Stimulated activated CD4-positive, alpha-beta T cell treated with anti-CD3 and anti-CD28 coated beads, Interleukin-4, amount 100 ng/mL, for 1 hour (primary cell): ENCODE results near the gene SNRPD3.
A peak's percentile ranks its signal among the peaks of the same experiment; 100 is the strongest.
"Not testable (repeated sequence)": the region's sequence is repeated elsewhere in the genome, so short reads cannot be mapped to it uniquely, and the experiment has no call there.

Experiments
- DNase-seq: peaks from one replicate; pipeline ENCODE4 v3.0.0-alpha.2; 2020

Gene SNRPD3

GRCh38 chr22:24593559-24593835 lies 37.7 kb downstream of the SNRPD3 start:
- not testable (repeated sequence) for DNase-seq

GRCh38 chr22:24593836-24594568 lies 38.2 kb downstream of the SNRPD3 start:
- DNase-seq: no peak

DNA sequence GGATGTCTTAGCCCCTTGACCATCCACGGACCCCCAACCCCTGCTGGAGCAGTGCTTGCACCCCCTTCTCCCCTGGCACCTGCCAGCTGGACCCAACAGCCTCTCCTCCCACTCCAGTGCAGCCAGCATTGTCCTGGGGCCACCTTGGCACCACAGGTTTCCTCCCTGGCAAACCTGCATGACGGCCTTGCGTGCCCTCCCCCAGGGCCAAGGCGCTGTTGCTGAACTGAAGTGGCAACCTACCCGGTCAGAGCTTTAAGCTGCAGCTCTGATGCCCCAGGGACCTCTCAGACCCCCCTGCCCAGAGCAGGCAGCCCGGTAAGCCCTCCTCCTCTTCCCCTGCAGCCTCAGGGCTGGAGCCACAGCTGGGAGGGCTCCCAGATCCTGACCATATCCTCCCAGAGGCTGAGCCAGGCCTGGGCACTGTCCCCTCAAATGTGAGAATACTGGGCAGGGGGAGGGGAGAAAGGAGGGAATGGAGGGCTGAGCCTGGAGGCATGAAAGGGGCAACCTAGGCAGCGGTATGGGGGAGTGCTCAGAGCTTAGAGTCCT lies 38.8 kb downstream of the SNRPD3 start:
- DNase-seq: no peak

GRCh38 chr22:24595228-24595627 lies 39.4 kb downstream of the SNRPD3 start:
- no peak for DNase-seq

DNA sequence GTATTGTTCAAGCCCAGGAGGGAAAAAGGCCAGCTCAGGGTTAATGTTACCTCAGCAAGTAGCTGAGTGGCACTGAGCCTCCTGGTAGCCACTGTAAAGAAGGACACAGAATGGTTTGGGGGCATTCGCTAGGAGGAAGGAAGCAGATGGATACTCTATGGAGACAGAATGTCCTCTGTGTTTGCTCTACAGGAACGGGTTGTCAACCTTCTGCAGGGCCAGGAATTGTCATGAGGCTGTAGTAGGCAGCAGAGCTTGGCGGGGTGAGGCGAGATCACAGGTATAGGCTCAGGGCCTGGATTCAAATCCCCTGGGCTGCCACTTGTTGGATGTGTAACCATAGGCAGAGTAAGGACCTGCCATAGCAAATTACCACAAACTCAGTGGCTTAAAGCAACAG lies 40.1 kb downstream of the SNRPD3 start:
- no peak for DNase-seq

- DNase-seq: not testable (repeated sequence)
These were observed 41.3 kb downstream of the SNRPD3 start for GRCh38 chr22:24597076-24597475.

DNA sequence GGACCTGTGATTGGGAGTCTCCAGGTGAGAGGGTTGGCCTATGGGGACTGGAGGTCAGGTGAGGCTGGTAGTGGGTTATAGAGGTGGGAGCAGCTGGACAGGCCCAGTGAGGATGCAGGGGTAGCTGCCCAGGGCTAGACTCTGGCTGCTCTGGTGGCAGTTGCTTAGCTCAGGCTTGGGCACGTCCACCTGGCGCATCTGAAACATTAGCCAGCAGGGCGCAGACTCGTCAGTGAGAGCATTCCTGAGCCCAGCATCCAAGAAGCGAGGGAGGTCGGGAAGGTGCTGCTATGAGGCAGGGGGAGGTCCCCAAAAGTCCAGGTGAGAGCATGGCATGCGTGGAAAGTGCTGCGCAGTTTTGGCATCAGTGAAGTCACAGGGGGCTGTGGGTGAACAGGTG lies 43.7 kb downstream of the SNRPD3 start:
- no peak for DNase-seq

DNA sequence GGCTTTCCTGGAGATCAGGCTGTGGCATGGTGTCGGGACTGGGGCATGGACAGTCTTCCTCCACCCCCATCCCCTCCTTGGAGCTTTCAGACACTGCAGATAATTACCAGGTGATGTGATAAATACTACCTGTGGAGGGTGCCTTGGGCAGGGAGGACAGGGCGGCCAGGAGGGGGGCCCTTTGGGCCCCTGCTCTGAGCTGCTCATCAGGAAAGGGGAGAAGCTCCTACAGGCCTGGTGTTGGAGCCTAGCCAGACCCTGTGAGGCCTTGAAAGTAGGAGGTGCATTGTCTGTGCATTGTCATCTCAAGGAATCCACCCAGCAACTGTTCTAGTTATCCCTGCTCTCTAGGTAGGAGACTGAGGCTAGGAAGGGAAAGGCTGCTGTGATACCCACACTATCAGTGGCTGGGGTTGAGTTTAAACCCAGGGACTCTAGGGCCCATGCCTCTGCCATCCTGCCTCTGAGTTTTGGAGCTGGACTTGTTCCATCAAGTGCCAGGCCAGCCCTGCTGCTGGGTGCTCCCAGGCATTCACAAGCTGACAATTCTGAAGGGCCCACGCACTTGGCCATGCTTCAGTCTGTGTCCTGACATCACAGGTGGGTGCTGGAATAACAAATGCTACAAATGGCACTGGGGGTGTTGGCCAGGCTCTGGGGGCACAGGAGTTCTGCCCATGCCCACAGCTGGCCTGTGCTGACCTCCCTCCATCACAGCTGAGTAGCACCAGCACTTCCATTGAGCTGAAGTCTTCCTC lies 44.3 kb downstream of the SNRPD3 start:
- not testable (repeated sequence) for DNase-seq

- no peak for DNase-seq
These were observed 45.7 kb downstream of the SNRPD3 start for GRCh38 chr22:24601217-24602104.

GRCh38 chr22:24602105-24602749 lies 46.4 kb downstream of the SNRPD3 start:
- not testable (repeated sequence) for DNase-seq

GRCh38 chr22:24602847-24603769 lies 47.3 kb downstream of the SNRPD3 start, which contains the start of gene GGT1:
GGT1 (plus strand) TSS chr22:24603193; CDS start chr22:24611082, 7,889 bp downstream.
- DNase-seq: not testable (repeated sequence)

- peak; percentile 22 for DNase-seq
These were observed 48.2 kb downstream of the SNRPD3 start for GRCh38 chr22:24603770-24604629.

- not testable (repeated sequence) for DNase-seq
These were observed 50.5 kb downstream of the SNRPD3 start for GRCh38 chr22:24606340-24606739.

GRCh38 chr22:24607429-24607983 lies 51.7 kb downstream of the SNRPD3 start:
- DNase-seq: peak; percentile 57

DNA sequence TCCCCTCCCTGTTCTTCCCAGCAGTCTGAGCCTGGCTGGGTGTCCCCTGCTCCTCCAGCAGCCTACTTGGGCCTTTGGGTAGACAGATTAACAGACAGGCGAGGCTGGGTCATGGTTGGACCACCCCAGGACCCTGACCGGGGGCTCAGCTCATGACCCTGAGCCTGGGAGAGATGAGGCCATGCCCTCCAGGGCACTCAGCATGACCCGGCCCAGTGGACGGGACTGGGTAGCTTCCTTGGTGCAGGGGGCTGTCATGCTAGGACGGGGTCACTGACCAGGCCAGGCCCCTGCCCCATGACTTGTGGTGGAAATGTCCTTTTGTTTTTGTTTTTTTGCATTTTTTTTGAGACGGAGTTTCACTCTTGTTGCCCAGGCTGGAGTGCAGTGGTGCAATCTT lies 52.5 kb downstream of the SNRPD3 start:
- DNase-seq: not testable (repeated sequence)

DNA sequence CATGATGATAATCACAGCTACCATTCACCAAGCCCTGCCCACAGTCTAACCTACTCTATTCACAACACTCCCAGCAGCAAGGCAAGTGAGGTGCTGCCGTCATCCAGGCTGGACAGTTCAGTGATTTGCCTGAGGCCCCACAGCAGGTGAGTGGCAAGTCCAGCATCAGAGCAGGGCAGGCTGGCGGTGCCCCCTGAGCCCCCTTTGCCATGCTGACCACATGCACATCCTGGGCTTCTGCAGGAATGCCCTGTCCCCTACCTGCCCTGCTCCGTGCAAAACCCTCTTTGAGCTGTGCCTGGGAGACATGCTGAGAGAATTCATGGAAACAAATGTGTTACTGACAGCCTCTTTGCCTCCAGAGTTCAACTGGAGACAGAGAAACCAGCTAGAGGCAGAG lies 54.1 kb downstream of the SNRPD3 start:
- not testable (repeated sequence) for DNase-seq

DNA sequence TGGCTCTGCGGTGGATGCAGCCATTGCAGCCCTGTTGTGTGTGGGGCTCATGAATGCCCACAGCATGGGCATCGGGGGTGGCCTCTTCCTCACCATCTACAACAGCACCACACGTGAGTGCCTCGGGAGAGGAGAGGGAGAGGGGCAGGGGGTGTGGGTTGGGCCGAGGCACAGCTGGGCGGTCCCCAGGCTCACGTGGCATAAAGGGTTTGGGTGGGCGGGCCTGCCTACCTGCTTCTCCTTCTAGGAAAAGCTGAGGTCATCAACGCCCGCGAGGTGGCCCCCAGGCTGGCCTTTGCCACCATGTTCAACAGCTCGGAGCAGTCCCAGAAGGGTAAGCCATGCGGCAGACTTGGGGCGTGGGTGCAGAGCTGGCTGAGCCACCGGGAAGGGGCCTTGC lies 59.0 kb downstream of the SNRPD3 start:
- not testable (repeated sequence) for DNase-seq

GRCh38 chr22:24621244-24621643 lies 65.4 kb downstream of the SNRPD3 start:
- not testable (repeated sequence) for DNase-seq

GRCh38 chr22:24622596-24622995 lies 66.8 kb downstream of the SNRPD3 start:
- DNase-seq: not testable (repeated sequence)
